IPS-11a (cell line): Measurements from ENCODE around the gene LIX1L.

Experiments
- H3K4me3 ChIP-seq: one replicate; pipeline ENCODE4 v1.5.1; 2013; ENCODE audit warnings: low read depth, low read length, control low read depth

The LIX1L gene

DNA sequence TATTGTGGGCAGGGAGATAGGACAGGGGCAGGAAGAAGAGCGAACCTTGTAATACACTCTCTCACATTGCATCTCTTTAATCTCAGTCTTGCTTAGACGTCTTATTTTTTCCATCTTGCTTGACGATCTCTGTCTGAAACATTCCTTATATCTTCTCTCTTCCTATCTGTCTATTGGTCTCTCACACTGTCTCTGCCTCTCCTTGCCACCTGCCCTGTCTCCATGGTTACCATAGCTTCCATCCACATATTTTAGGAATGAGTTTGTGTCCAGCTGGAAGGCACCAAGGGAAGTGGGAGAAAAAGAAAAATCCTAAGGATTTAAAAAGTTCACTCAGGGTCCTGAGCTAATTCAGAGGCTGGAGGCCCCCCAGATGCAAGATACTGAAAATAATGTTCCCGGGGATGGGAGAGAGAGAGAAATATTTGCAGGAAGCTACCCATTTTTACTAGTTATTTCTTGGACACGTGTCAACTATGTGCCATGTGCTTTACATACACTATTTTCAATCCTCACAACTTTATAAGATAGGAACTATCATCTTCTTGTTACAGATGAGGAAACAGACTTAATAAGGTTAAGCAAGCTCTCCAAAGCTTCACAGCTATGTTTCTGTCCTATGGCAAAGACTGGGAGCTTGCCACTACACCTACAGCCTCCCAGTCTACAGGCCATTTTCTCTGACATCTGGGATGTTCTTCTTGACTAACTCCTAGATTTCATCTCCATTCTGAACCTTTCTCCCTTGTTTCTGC, 5.6 kb upstream of the LIX1L start:
- no peak overlapping the region for H3K4me3 ChIP-seq

DNA sequence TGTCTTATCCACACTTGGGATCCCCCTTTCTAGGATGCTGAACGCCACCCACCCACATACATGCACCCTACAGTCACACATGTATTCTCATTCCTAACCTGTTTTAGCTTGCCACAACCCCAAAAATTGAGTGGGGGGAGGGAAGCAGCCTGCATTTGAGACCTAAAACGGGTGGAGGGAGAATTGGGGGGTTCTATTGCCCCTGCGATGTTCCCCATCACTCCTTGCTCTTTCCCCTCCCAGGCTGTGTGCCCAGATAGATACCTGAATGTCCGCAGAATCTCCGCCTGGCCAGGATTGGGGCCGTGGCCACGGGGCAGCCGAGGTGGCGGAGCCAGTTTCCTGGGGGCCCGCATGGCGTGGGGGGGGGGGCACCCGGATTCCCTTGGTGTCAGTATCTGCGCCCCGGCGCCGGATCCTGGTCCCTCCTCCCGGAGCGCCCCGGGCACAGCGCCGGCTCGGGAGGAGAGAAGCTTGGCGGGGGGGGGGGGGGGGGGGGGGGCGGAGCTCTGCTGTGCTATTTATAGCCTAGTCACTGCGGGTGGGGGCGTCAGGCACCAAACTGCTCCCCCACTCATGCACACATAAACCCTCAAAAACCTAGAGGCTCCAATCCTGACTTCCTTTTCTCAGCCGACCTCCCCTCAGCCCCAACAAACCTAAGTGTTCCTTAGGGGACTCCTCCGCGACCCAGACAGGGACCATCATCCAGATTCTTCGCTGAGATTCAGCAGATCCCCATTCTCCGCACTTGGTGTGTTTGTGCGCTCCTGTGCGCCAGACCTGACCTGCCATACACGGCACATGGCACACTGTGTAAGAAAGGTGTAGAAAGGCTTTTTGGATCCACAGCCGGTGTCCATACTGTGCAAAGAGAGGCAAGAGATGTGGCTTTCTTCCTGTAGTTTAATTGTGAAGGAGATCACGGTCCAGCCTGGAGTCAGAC, 4.6 kb upstream of the LIX1L start:
- H3K4me3 ChIP-seq: peak overlapping the region; percentile 74

DNA sequence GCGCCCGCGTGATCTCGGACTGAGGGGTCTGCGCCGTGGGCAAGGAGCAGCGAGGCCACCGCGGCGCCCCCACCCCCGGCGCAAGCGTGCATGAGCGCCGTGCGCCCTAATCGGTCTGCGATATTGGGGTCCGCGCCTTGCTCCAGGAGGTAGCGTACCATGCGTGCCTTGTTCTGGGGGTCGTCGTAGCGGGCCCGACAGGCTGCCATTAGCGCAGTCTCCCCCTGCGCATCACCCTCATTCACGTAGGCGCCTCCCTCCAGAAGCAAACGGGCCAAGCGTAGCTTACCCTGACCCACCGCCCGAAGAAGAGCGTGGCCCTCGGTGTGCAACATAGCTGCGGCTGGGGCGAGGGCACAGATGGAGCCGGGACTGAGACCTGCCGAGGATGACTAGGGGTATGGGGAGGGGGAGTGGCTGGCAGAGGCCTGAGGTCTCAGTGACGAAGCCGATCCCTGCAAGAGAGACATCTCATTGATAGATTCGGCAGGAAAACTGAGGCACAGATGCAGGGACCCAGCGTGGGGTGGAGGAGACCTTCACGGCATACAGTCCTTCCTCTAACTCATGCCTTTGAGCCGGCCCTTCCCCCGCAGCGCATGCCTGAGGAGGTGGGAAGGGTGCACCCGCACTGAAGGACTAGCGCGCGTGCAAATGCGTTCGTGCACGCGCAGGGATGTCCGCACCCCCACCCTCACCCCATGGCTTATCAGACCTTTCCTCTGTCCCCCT, 3.8 kb upstream of the LIX1L start:
- peak overlapping the region; percentile 74 for H3K4me3 ChIP-seq

DNA sequence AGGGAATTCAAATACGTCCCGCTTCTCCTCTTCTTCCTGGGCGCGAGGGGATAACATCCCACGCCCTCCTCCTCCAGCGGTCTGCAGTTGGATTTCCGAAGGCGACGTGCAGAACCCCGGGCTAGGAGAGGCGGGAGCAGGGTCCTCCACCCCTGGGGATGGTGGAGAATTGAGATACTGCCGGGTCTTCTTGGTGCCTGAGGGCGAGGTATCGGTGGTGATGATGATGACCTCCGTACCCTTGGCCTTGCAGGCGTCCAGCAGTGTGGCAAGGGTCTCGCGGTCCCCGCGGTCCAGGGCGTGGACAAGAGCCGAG, 3.2 kb upstream of the LIX1L start:
- H3K4me3 ChIP-seq: peak overlapping the region; percentile 74

- H3K4me3 ChIP-seq: peak overlapping the region; percentile 74
Measured at GRCh38 chr1:145960468-145961108, 2.8 kb upstream of the LIX1L start.

DNA sequence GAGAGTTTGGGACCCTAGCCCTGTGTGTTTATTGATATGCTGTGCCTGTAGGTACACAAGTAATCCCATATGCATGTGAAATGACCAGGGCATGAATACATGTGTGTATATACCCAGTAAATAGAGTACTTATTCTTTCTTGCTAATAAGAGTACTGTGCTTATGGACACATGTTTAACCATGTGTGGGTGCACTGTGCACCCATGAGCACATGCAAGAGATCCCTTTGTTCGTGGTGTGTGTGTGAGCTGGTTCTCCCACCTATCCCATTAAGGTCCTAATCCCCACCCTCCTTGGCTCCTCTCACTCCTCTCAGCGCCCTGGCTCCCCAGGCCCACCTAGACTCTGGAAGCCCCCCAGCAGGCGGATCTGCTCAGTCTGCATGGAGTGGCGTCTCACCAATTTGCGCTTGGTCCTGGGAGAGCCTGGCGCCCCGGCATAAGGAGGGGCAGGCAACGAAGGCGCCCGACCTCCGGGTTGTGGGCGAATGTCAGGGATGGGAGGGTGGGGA, 2.2 kb upstream of the LIX1L start:
- H3K4me3 ChIP-seq: peak overlapping the region; percentile 74

DNA sequence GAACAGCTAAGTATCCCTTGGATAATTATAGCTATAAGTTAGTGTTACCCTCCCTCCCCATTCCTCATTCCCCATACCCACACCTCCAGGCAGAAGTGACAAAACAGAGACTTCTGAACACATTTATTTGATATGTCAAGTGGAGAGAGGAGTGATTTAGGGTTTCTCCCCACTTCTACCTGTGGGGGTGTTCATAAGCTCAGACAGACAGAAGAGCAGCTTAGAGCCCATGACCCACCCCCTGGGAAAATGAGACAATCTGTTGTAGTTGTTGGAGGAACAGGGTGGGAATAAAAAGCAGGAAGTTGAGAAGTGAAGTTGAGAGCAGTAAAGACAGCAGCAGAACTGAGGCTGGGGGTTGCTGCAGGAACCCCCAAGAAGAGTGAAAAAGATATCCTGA, 1.5 kb upstream of the LIX1L start:
- H3K4me3 ChIP-seq: no peak overlapping the region

GRCh38 chr1:145958734-145959133, 917 bp upstream of the LIX1L start:
- H3K4me3 ChIP-seq: no peak overlapping the region

- peak overlapping the region; percentile 72 for H3K4me3 ChIP-seq
Measured at GRCh38 chr1:145956781-145957442, 905 bp downstream of the LIX1L start.

DNA sequence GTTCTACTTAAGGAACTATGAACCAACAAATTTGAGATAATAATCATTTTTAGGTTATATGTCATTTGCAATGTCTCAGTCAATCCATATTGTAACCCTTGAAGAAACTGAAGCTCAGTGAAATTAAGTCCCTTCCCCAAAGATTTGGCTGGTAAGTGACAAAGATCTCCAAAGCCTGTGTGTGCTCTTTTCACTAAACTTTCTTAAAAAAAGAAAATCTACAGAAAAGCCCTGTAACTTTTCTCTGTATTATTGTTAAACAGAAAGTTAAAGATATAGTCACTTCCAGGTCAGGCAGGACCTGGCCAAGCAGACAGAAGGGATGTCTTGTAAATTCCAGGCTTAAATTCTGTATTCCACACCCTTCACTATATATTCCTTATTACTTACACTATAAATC, 1.5 kb downstream of the LIX1L start:
- H3K4me3 ChIP-seq: no peak overlapping the region

GRCh38 chr1:145955436-145955835, 2.4 kb downstream of the LIX1L start:
- no peak overlapping the region for H3K4me3 ChIP-seq

DNA sequence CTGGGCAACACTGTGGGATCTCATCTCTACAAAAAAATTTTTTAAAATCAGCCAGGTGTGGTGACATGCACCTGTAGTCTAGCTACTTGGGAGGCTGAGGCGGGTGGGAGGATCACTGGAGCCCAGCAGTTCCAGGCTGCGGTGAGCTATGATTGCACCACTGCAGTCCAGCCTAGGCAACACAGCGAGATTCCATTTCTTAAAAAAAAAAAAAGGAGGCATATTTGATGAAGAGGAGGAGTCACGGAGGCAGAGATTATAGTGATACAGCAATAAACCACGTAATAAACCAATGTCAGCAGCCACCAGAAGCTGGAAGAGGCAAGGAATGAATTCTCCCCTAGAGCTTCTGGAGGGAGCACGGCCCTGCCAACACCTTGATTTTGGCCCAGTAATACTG, 4.0 kb downstream of the LIX1L start:
- no peak overlapping the region for H3K4me3 ChIP-seq

GRCh38 chr1:145952903-145953302, 4.9 kb downstream of the LIX1L start:
- H3K4me3 ChIP-seq: no peak overlapping the region

GRCh38 chr1:145951526-145951925, 6.3 kb downstream of the LIX1L start:
- no peak overlapping the region for H3K4me3 ChIP-seq

DNA sequence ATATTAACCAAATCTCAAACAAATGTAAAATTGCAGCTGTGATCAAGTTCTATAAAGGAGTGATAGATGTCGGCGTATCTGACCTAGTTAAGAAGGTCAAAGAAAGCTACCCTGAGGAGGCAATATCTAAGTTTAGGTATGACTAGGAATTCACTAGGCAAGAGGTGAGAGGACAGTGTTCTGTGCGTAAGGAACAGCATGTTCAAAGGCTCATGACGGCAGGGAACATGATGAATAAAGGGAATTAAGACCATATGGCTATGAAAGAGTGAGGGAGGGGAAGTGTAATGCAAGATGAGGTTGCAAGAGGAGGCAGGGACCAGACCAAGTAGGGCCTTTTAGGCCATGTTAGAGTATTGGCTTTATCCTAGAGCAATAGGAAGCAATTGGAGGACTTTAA, 8.6 kb downstream of the LIX1L start:
- no peak overlapping the region for H3K4me3 ChIP-seq

- H3K4me3 ChIP-seq: no peak overlapping the region
Measured at GRCh38 chr1:145947551-145947950, 10.3 kb downstream of the LIX1L start.

- H3K4me3 ChIP-seq: no peak overlapping the region
Measured at GRCh38 chr1:145946477-145946986, 11.3 kb downstream of the LIX1L start.

DNA sequence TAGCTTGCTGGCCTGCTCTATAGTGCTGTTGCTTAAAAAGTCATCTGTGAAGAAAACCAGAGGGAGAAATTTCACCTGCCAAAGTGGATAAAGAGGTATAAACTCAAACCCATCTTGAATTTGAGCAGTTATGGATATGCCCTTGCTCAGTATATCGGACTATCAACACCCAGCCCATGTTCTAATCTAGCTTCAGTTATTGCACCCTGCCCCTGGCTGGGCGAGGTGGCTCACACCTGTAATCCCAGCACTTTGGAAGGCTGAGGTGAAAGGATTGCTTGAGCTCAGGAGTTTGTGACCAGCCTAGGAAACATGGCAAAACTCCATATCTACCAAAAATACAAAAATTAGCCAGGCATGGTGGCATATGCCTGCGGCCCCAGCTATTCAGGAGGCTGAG, 13.3 kb downstream of the LIX1L start:
- no peak overlapping the region for H3K4me3 ChIP-seq

- no peak overlapping the region for H3K4me3 ChIP-seq
Measured at GRCh38 chr1:145942871-145943270, 14.9 kb downstream of the LIX1L start.

DNA sequence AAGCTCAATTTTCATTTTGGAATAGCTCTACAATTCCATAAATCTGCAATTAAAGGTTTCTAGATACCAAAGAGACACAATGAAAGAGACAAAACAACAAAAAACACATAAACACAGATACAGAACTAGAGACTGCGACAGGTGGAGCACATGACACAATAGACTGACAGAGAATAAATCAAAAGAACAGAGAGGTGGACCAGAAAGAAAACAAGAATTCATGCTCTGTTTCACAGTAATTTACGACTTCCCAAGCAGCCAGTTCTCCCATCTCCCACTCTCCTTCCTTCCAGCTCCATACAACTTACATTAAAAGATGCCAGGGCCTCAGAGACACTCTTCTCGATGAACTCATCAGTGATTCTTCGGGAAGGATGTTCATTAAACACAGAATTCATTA, 15.4 kb downstream of the LIX1L start:
- H3K4me3 ChIP-seq: no peak overlapping the region
